IMR-90 (cell line): Measurements from ENCODE around the gene LRRN2. TPM values are rescaled to one million over a fixed set of nuclear protein-coding genes. Genes with fewer than 3 reads are reported as not detected.
"Not testable (repeated sequence)": the region's sequence is repeated elsewhere in the genome, so short reads cannot be mapped to it uniquely, and the experiment has no call there.

ENCODE experiments used
- ATAC-seq: fragments of 200-7000 bp; cut with Tn5 transposase; 2 replicates; pipeline ENCODE4 v1.9.1; 2020; ENCODE audit warnings: low read depth, mild to moderate bottlenecking, moderate library complexity
- BruUV-seq: library from RNA; stranded (reverse); fragments of 400-500 nt; replicated peaks from 2 replicates; lab custom pipeline; 2021; lab: Mats Ljungman, UMichigan
- CTCF ChIA-PET: fragments of 300-600 bp; formaldehyde crosslinking; extraction: SDS; loops from one replicate; lab custom pipeline; 2021; ENCODE audit warnings: antibody characterized with exemption; lab: Yijun Ruan, JAX
- POLR2A ChIA-PET: fragments of 300-600 bp; sonication (Branson Sonifier 250); formaldehyde crosslinking; loops from one replicate; lab custom pipeline; 2022; ENCODE audit warnings: antibody characterized with exemption; ENCODE audit not compliant: unreplicated experiment; lab: Charles Lee
- DNase-seq: peaks from one replicate; pipeline ENCODE4 v3.0.0; 2013
- H2AFZ ChIP-seq: replicated peaks from 2 replicates; pipeline ENCODE3; 2013; ENCODE audit warnings: low read length, mild to moderate bottlenecking; ENCODE audit not compliant: poor library complexity
- H2AK5ac ChIP-seq: 2 replicates; pipeline ENCODE4 v1.6.1; 2013; ENCODE audit warnings: low read depth, low read length, inconsistent platforms
- H2AK9ac ChIP-seq: replicated peaks from 2 replicates; pipeline ENCODE3; 2013; ENCODE audit warnings: mild to moderate bottlenecking, low read depth, low read length, moderate library complexity; ENCODE audit not compliant: poor library complexity
- H2BK120ac ChIP-seq: 2 replicates; pipeline ENCODE4 v1.6.1; 2013; ENCODE audit warnings: low read depth, low read length, inconsistent platforms
- H2BK15ac ChIP-seq: 3 replicates; pipeline ENCODE4 v1.6.1; 2013; ENCODE audit warnings: low read depth, low read length, inconsistent platforms
- H2BK20ac ChIP-seq: 2 replicates; pipeline ENCODE4 v1.6.1; 2013; ENCODE audit warnings: low read depth, mild to moderate bottlenecking, inconsistent platforms, low read length, moderate library complexity
- H2BK5ac ChIP-seq: 2 replicates; pipeline ENCODE4 v1.6.1; 2013; ENCODE audit warnings: mild to moderate bottlenecking, low read depth, low read length, inconsistent platforms; ENCODE audit not compliant: poor library complexity, severe bottlenecking
- H3K14ac ChIP-seq: replicated peaks from 2 replicates; pipeline ENCODE4 v1.6.1; 2013; ENCODE audit warnings: low read depth, low read length, inconsistent platforms
- H3K18ac ChIP-seq: 2 replicates; pipeline ENCODE4 v1.6.1; 2013; ENCODE audit warnings: low read depth, low read length, control low read depth
- H3K23ac ChIP-seq: 2 replicates; pipeline ENCODE4 v1.6.1; 2013; ENCODE audit warnings: low read depth, low read length, inconsistent platforms
- H3K27ac ChIP-seq: 2 replicates; pipeline ENCODE4 v1.5.1; 2013; ENCODE audit warnings: mild to moderate bottlenecking, control low read depth, low read length; ENCODE audit not compliant: insufficient read depth
- H3K27me3 ChIP-seq: 2 replicates; pipeline ENCODE4 v1.6.1; 2013; ENCODE audit warnings: low read length; ENCODE audit not compliant: control insufficient read depth, insufficient read depth
- H3K36me3 ChIP-seq: 2 replicates; pipeline ENCODE4 v1.6.1; 2013; ENCODE audit warnings: low read length, mixed read lengths; ENCODE audit not compliant: control insufficient read depth, insufficient read depth
- H3K4ac ChIP-seq: 2 replicates; pipeline ENCODE4 v1.6.1; 2013; ENCODE audit warnings: low read depth, low read length, inconsistent platforms
- H3K4me1 ChIP-seq: 2 replicates; pipeline ENCODE4 v1.6.1; 2013; ENCODE audit warnings: low read length, mixed read lengths; ENCODE audit not compliant: control insufficient read depth, insufficient read depth
- H3K4me2 ChIP-seq: 2 replicates; pipeline ENCODE4 v1.6.1; 2013; ENCODE audit warnings: low read depth, mild to moderate bottlenecking, control low read depth, low read length, moderate library complexity
- H3K4me3 ChIP-seq: 2 replicates; pipeline ENCODE4 v1.5.1; 2013; ENCODE audit warnings: low read depth, mild to moderate bottlenecking, control low read depth, low read length, moderate library complexity; ENCODE audit not compliant: insufficient read depth
- H3K56ac ChIP-seq: 2 replicates; pipeline ENCODE4 v1.6.1; 2013; ENCODE audit warnings: low read length, inconsistent platforms; ENCODE audit not compliant: insufficient read depth; ENCODE audit errors: extremely low read depth
- H3K79me1 ChIP-seq, 2 experiments: 2 replicates each; pipeline ENCODE4 v1.6.1; 2013; ENCODE audit warnings: low read length in 2 of 2, inconsistent platforms in 1 of 2, low read depth in 1 of 2
- H3K9ac ChIP-seq: 2 replicates; pipeline ENCODE4 v1.6.1; 2013; ENCODE audit warnings: low read depth, low read length, control low read depth
- H3K9me1 ChIP-seq: 2 replicates; pipeline ENCODE4 v1.6.1; 2013; ENCODE audit warnings: low read length, inconsistent platforms; ENCODE audit not compliant: insufficient read depth
- H3K9me3 ChIP-seq: 2 replicates; pipeline ENCODE4 v1.6.1; 2013; ENCODE audit warnings: low read length; ENCODE audit not compliant: control insufficient read depth, insufficient read depth
- H4K20me1 ChIP-seq: 2 replicates; pipeline ENCODE4 v1.6.1; 2013; ENCODE audit warnings: low read length, inconsistent platforms; ENCODE audit not compliant: insufficient read depth
- H4K5ac ChIP-seq: 2 replicates; pipeline ENCODE4 v1.6.1; 2013; ENCODE audit warnings: mild to moderate bottlenecking, low read depth, low read length, control low read depth
- H4K8ac ChIP-seq, 2 experiments: 2 replicates each; pipeline ENCODE4 v1.6.1; 2013; ENCODE audit warnings: low read depth in 2 of 2, low read length in 2 of 2, control low read depth in 1 of 2, inconsistent platforms in 1 of 2
- H4K91ac ChIP-seq: 2 replicates; pipeline ENCODE4 v1.6.1; 2013; ENCODE audit warnings: low read depth, low read length, inconsistent platforms; ENCODE audit not compliant: insufficient read depth
- CEBPB ChIP-seq: IDR thresholded peaks from 2 replicates; pipeline ENCODE4 v1.6.1; 2012; ENCODE audit warnings: low read depth, low read length, improper control_type of control experiment
- FOS ChIP-seq: fragments of 150-350 bp; IDR thresholded peaks from 2 replicates; pipeline ENCODE4 v1.6.1; 2016; ENCODE audit warnings: low read depth, low read length
- MAFK ChIP-seq: IDR thresholded peaks from 2 replicates; pipeline ENCODE4 v1.6.1; 2012; ENCODE audit warnings: low read depth, low read length, improper control_type of control experiment
- MAZ ChIP-seq: IDR thresholded peaks from 2 replicates; pipeline ENCODE4 v1.6.1; 2012; ENCODE audit warnings: low read depth, mild to moderate bottlenecking, low read length, improper control_type of control experiment, moderate library complexity, borderline replicate concordance
- MXI1 ChIP-seq: IDR thresholded peaks from 2 replicates; pipeline ENCODE4 v1.6.1; 2012; ENCODE audit warnings: low read depth, mild to moderate bottlenecking, low read length, moderate library complexity, borderline replicate concordance
- RAD21 ChIP-seq: IDR thresholded peaks from 2 replicates; pipeline ENCODE4 v1.6.1; 2012; ENCODE audit warnings: low read length, improper control_type of control experiment
- WGBS, 2 experiments: methylation state at CpG; one replicate each; pipeline versions ENCODE4 v1.1.5 to v1.1.7; 2013; ENCODE audit warnings: missing lambda C conversion rate in 2 of 2; ENCODE audit not compliant: insufficient read length in 1 of 2; ENCODE audit errors: extremely low coverage in 2 of 2; 5-methylcytosine and 5-hydroxymethylcytosine counted together
- dilution Hi-C: fragments of 300-500 bp; cut with HindIII; formaldehyde crosslinking; loops from one replicate; pipeline ENCODE4 v1.14.3; 2018; ENCODE audit warnings: low sequenced_read_pairs; ENCODE audit not compliant: unreplicated experiment
- in situ Hi-C: fragments of 300-500 bp; cut with MboI; formaldehyde crosslinking; loops from 3 replicates; pipeline ENCODE4 v1.14.3; 2019; ENCODE audit warnings: low sequenced_read_pairs, inconsistent platforms, mixed read lengths
- intact Hi-C: fragments of 100-400 bp; cut with micrococcal nuclease; formaldehyde crosslinking; loops from 2 replicates; pipeline ENCODE4 v1.10.0; 2022
- polyA plus RNA-seq, 3 experiments: library from polyadenylated mRNA; depleted of rRNA; stranded (reverse); fragments of >200 nt; gene quantifications; 2 replicates each; pipeline ENCODE4 v1.2.3, GENCODE V29; 2012; ENCODE audit warnings: low replicate concordance in 1 of 3
- total RNA-seq: library from RNA; depleted of rRNA; stranded (reverse); fragments of >200 nt; gene quantifications from 2 replicates; pipeline ENCODE4 v1.2.3, GENCODE V29; 2012

Gene LRRN2
- total and polyA plus RNA-seq, 2 of the 4 experiments (the other 2 are of a cell fraction), result not detected

GRCh38 chr1:204571128-204571527, 114.4 kb downstream of the LRRN2 start:
- Histone ChIP-seq H3K4me2 (no peak overlapping the region), H3K18ac (no peak overlapping the region), H3K27ac (no peak overlapping the region), H2BK15ac (no peak overlapping the region), H4K8ac (no peak overlapping the region), H2BK5ac (no peak overlapping the region), H3K4me3 (no peak overlapping the region), H2AFZ (no peak overlapping the region), H3K9me3 (no peaks in the 10 kb centered on the region), H3K79me1 (no peaks in the 10 kb centered on the region), H3K4me1 (no peaks in the 10 kb centered on the region), H2BK120ac (no peak overlapping the region), H4K91ac (no peak overlapping the region), H3K27me3 (peaks cover 10% of the 10 kb centered on the region), H3K4ac (no peak overlapping the region), H3K36me3 (no peaks in the 10 kb centered on the region), H3K56ac (no peak overlapping the region), H3K23ac (no peak overlapping the region), H3K9ac (no peak overlapping the region), H2BK20ac (no peak overlapping the region), H3K9me1 (no peaks in the 10 kb centered on the region), H2AK9ac (no peak overlapping the region), H4K5ac (no peak overlapping the region), H3K14ac (no peak overlapping the region), H2AK5ac (no peak overlapping the region), H4K20me1 (no peaks in the 10 kb centered on the region)
- in situ Hi-C loops (no loop called here), dilution Hi-C loops (no loop called here), intact Hi-C loops (no loop called here)
- ChIA-PET CTCF (interaction anchor here (4.8 kb wide), 1 partner anchor 236 kb away, joined by 19 read pairs; no protein-coding TSS in a partner anchor), POLR2A (no interaction called here)
- no peak for TF ChIP-seq RAD21
- TF ChIP-seq FOS, result no peak
- peak; percentile 70 for TF ChIP-seq CEBPB
- TF ChIP-seq MAZ, result no peak
- no peak for TF ChIP-seq MAFK
- TF ChIP-seq MXI1, result no peak
- WGBS, 2 experiments, result no CpG with 5 or more reads among the region's 2 CpGs
- no TSS peak for BruUV-seq
- ATAC-seq (no peak), DNase-seq (no peak)

DNA sequence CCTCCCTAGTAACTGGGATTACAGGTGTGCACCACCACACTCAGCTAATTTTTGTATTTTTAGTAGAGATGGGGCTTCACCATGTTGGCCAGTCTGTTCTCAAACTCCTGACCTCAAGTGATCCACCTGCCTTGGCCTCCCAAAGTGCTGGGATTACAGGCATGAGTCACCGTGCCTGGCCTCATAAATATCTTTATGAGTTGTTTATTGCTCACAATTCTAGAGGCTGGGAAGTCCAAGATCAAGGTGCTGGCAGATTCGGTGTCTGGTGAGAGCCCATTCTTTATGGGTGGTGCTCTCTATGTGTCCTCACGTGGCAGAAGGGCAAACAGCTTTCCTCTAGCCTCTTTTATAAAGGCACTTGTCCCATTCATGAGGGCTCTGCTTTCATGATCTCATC, 115.5 kb downstream of the LRRN2 start:
- dilution Hi-C loops, H3K36me3 ChIP-seq, intact Hi-C loops, H3K4me1 ChIP-seq, H3K4ac ChIP-seq, H2AK5ac ChIP-seq, H2BK5ac ChIP-seq, H3K27ac ChIP-seq, H2BK120ac ChIP-seq, H3K14ac ChIP-seq, BruUV-seq, in situ Hi-C loops, DNase-seq, H4K8ac ChIP-seq, H3K9me1 ChIP-seq, H4K5ac ChIP-seq, H2AK9ac ChIP-seq, ATAC-seq, H3K4me3 ChIP-seq, POLR2A ChIA-PET, H2AFZ ChIP-seq, H4K91ac ChIP-seq, H3K4me2 ChIP-seq, H3K18ac ChIP-seq, H3K27me3 ChIP-seq, H3K9me3 ChIP-seq, H3K56ac ChIP-seq, H2BK15ac ChIP-seq, H3K79me1 ChIP-seq, H4K20me1 ChIP-seq, H3K9ac ChIP-seq, H2BK20ac ChIP-seq, H3K23ac ChIP-seq: not testable (repeated sequence)
- CTCF ChIA-PET, result interaction anchor here (4.8 kb wide), 1 partner anchor 237 kb away, joined by 19 read pairs; no protein-coding TSS in a partner anchor
- 43% methylated on average over 1 of the region's 3 CpGs; no CpG with 5 or more reads in 1 of the 2 experiments for WGBS, 2 experiments
